Karpas-422 (cell line): ENCODE results near the gene ICAM4. TPM values are rescaled to one million over a fixed set of nuclear protein-coding genes. Genes with fewer than 3 reads are reported as not detected.
"Not testable (repeated sequence)": the region's sequence is repeated elsewhere in the genome, so short reads cannot be mapped to it uniquely, and the experiment has no call there.

ENCODE experiments used
- DNase-seq: peaks from one replicate; pipeline ENCODE4 v3.0.0-alpha.2; 2015
- H2AFZ ChIP-seq: fragments of 200-600 bp; sonication (generic); 2 replicates; pipeline ENCODE4 v1.6.1; 2014; ENCODE audit warnings: antibody characterized with exemption, low read length, mixed read lengths
- H3K27ac ChIP-seq: fragments of 200-600 bp; sonication (generic); 2 replicates; pipeline ENCODE4 v1.5.1; 2014; ENCODE audit warnings: mild to moderate bottlenecking, low read length, moderate library complexity
- H3K27me3 ChIP-seq: fragments of 200-600 bp; sonication (generic); 2 replicates; pipeline ENCODE4 v1.6.1; 2014; ENCODE audit warnings: low read length, mixed read lengths
- H3K36me3 ChIP-seq: fragments of 200-600 bp; sonication (generic); 2 replicates; pipeline ENCODE4 v1.6.1; 2014; ENCODE audit warnings: low read length, mixed read lengths; ENCODE audit not compliant: insufficient read depth
- H3K4me1 ChIP-seq: fragments of 200-600 bp; sonication (generic); 2 replicates; pipeline ENCODE4 v1.6.1; 2014; ENCODE audit warnings: mild to moderate bottlenecking, low read length, mixed read lengths
- H3K4me2 ChIP-seq: fragments of 200-600 bp; sonication (generic); 2 replicates; pipeline ENCODE4 v1.6.1; 2014; ENCODE audit warnings: low read length, low read depth, mild to moderate bottlenecking; ENCODE audit not compliant: poor library complexity, severe bottlenecking
- H3K4me3 ChIP-seq: fragments of 200-600 bp; sonication (generic); 2 replicates; pipeline ENCODE4 v1.5.1; 2014; ENCODE audit warnings: mild to moderate bottlenecking, antibody characterized with exemption, low read length, mixed read lengths
- H3K79me2 ChIP-seq: fragments of 200-600 bp; sonication (generic); 2 replicates; pipeline ENCODE4 v1.6.1; 2014; ENCODE audit warnings: mild to moderate bottlenecking, low read length, mixed read lengths
- H3K9ac ChIP-seq: fragments of 200-600 bp; sonication (generic); 2 replicates; pipeline ENCODE4 v1.6.0; 2014; ENCODE audit warnings: low read length
- H3K9me2 ChIP-seq: fragments of 200-600 bp; sonication (generic), shearing (Covaris generic); replicated peaks from 2 replicates; pipeline ENCODE4 v1.6.0; 2014; ENCODE audit warnings: mild to moderate bottlenecking, low read length, moderate library complexity; ENCODE audit not compliant: insufficient read depth
- H3K9me3 ChIP-seq: fragments of 300-700, 200-600 bp; sonication (generic); 2 replicates; pipeline ENCODE4 v1.6.1; 2014; ENCODE audit warnings: low read length, mixed read lengths
- H4K20me1 ChIP-seq: fragments of 200-600 bp; sonication (generic); 2 replicates; pipeline ENCODE4 v1.6.1; 2014; ENCODE audit warnings: mild to moderate bottlenecking, antibody characterized with exemption, low read length, low read depth; ENCODE audit not compliant: insufficient read depth
- total RNA-seq: library from RNA; depleted of rRNA; stranded (reverse); fragments of >200 nt; shearing (Covaris generic); gene quantifications from 2 replicates; pipeline ENCODE4 v1.2.3, GENCODE V29; 2014; ENCODE audit warnings: low replicate concordance; rRNA removed

The ICAM4 gene
- total RNA-seq, result not detected in 2 replicates

- Histone ChIP-seq H3K9me2 (no peaks in the 10 kb centered on the region), H3K79me2 (no peaks in the 10 kb centered on the region), H3K4me2 (no peak within 1 kb of the TSS), H3K4me1 (peaks cover 30% of the 10 kb centered on the region), H3K27ac (no peak within 1 kb of the TSS), H4K20me1 (no peaks in the 10 kb centered on the region), H3K9me3 (no peaks in the 10 kb centered on the region), H3K36me3 (no peaks in the 10 kb centered on the region), H3K27me3 (no peaks in the 10 kb centered on the region), H3K9ac (no peak within 1 kb of the TSS), H2AFZ (no peak within 1 kb of the TSS), H3K4me3 (no peak within 1 kb of the TSS)
- DNase-seq, result no peak
Observed at GRCh38 chr19:10286803-10287737, at the start of gene ICAM4. Gene ICAM4, plus strand, starts transcription at chr19:10286955. Its CDS starts 58 bp downstream, at chr19:10287013.

GRCh38 chr19:10237702-10238101 is 49.1 kb upstream of the ICAM4 start:
- Histone ChIP-seq H3K9ac (peak overlapping the region; percentile 62), H2AFZ (no peak overlapping the region), H3K4me1 (peaks cover 90% of the 10 kb centered on the region), H3K9me3 (no peaks in the 10 kb centered on the region), H3K79me2 (no peaks in the 10 kb centered on the region), H3K4me3 (no peak overlapping the region; the same call in 1 of the 2 replicates), H3K27me3 (no peaks in the 10 kb centered on the region), H3K9me2 (no peaks in the 10 kb centered on the region), H3K27ac (peak overlapping the region; percentile 100), H4K20me1 (no peaks in the 10 kb centered on the region), H3K36me3 (no peaks in the 10 kb centered on the region), H3K4me2 (peak overlapping the region; percentile 99)
- no peak for DNase-seq

- peak; percentile 81 for DNase-seq
- H4K20me1 ChIP-seq, result no peaks in the 10 kb centered on the region
- H3K79me2 ChIP-seq, result no peaks in the 10 kb centered on the region
- H3K4me1 ChIP-seq, result peaks cover 93% of the 10 kb centered on the region
- H3K36me3 ChIP-seq, result no peaks in the 10 kb centered on the region
- H3K4me3 ChIP-seq, result no peak overlapping the region
- H3K27me3 ChIP-seq, result no peaks in the 10 kb centered on the region
- no peaks in the 10 kb centered on the region for H3K9me3 ChIP-seq
- peak overlapping the region; percentile 62 for H3K9ac ChIP-seq
- H3K4me2 ChIP-seq, result peak overlapping the region; percentile 31
- peak overlapping the region; percentile 100 for H3K27ac ChIP-seq
- no peaks in the 10 kb centered on the region for H3K9me2 ChIP-seq
- H2AFZ ChIP-seq, result no peak overlapping the region
Observed at GRCh38 chr19:10238172-10238783, 48.5 kb upstream of the ICAM4 start.

- not testable (repeated sequence) for H3K27me3 ChIP-seq, H3K9me3 ChIP-seq, H3K79me2 ChIP-seq, H3K36me3 ChIP-seq, H2AFZ ChIP-seq, H3K4me3 ChIP-seq, H4K20me1 ChIP-seq, H3K9me2 ChIP-seq
- peak; percentile 55 for DNase-seq
- Histone ChIP-seq H3K27ac (peak overlapping the region; percentile 100), H3K4me1 (peaks cover 96% of the 10 kb centered on the region), H3K9ac (peak overlapping the region; percentile 55; the same call in 1 of the 2 replicates), H3K4me2 (peak overlapping the region; percentile 55)
Observed at GRCh38 chr19:10241826-10242449, 44.8 kb upstream of the ICAM4 start.

GRCh38 chr19:10243606-10244005 is 43.1 kb upstream of the ICAM4 start:
- Histone ChIP-seq H3K27me3 (no peaks in the 10 kb centered on the region), H3K4me1 (peaks cover 90% of the 10 kb centered on the region), H3K9me2 (no peaks in the 10 kb centered on the region), H3K36me3 (no peaks in the 10 kb centered on the region), H3K9me3 (no peaks in the 10 kb centered on the region), H3K79me2 (no peaks in the 10 kb centered on the region), H4K20me1 (no peaks in the 10 kb centered on the region), H3K27ac (peak overlapping the region; percentile 100), H3K4me2 (no peak overlapping the region), H3K4me3 (no peak overlapping the region), H2AFZ (no peak overlapping the region), H3K9ac (peak overlapping the region; percentile 30; the same call in 1 of the 2 replicates)
- no peak for DNase-seq

- Histone ChIP-seq H3K9me3 (no peaks in the 10 kb centered on the region), H3K27me3 (no peaks in the 10 kb centered on the region), H3K79me2 (no peaks in the 10 kb centered on the region), H2AFZ (peak overlapping the region; percentile 9; the same call in 1 of the 2 replicates), H3K4me1 (peaks cover 79% of the 10 kb centered on the region), H3K36me3 (no peaks in the 10 kb centered on the region), H3K27ac (peak overlapping the region; percentile 100), H3K4me3 (0 out of 2 replicates have a peak overlapping the region, but pooled peaks have one; percentile 2), H4K20me1 (no peaks in the 10 kb centered on the region), H3K9ac (peak overlapping the region; percentile 45), H3K9me2 (no peaks in the 10 kb centered on the region), H3K4me2 (peak overlapping the region; percentile 45)
- peak; percentile 83 for DNase-seq
Observed at GRCh38 chr19:10245189-10245939, 41.4 kb upstream of the ICAM4 start.

GRCh38 chr19:10246511-10246910 is 40.2 kb upstream of the ICAM4 start:
- Histone ChIP-seq H3K79me2 (no peaks in the 10 kb centered on the region), H3K4me2 (peak overlapping the region; percentile 20), H2AFZ (no peak overlapping the region), H3K9me3 (no peaks in the 10 kb centered on the region), H3K9ac (no peak overlapping the region), H3K9me2 (no peaks in the 10 kb centered on the region), H4K20me1 (no peaks in the 10 kb centered on the region), H3K27ac (peak overlapping the region; percentile 100), H3K4me1 (peaks cover 69% of the 10 kb centered on the region), H3K27me3 (no peaks in the 10 kb centered on the region), H3K4me3 (no peak overlapping the region), H3K36me3 (no peaks in the 10 kb centered on the region)
- peak; percentile 70 for DNase-seq
